Peyer's patch (tissue), 4 donors: ENCODE results near the gene CKAP2L.

ENCODE experiments used
- CTCF ChIP-seq, 6 experiments: fragments of 450-650 bp in 4 of 6; fragments of 200-600 bp in 2 of 6; sonication (generic) in 1 of 6; IDR thresholded peaks; one replicate each; pipeline ENCODE4 v1.5.1; 2017 to 2019; ENCODE audit warnings: antibody characterized with exemption in 6 of 6, mild to moderate bottlenecking in 3 of 6, moderate library complexity in 1 of 6
- POLR2A ChIP-seq, 2 donors: fragments of 450-650 bp; IDR thresholded peaks; one replicate each; pipeline ENCODE4 v1.5.1; 2017; ENCODE audit warnings: antibody characterized with exemption in 2 of 2, mild to moderate bottlenecking in 2 of 2, moderate library complexity in 2 of 2

DNA sequence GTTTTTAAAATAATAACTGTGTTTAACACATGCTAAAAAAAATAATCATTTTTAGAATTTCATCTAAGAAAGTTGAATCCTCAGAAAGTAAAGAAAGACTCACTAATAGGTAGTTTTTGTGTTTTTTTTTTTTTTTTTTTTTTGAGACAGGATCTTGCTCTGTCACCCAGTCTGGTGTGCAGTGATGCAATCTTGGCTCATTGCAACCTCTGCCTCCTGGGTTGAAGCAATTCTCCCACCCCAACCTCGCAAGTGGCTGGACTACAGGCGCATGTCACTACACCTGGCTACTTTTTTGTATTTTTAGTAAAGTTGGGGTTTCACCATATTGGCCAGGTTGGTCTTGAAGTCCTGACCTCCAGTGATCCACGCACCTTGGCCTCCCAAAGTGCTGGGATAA lies 7.1 kb downstream of the CKAP2L start:
- no peak for TF ChIP-seq CTCF (IDR thresholded peaks at IDR 0.05)
- TF ChIP-seq POLR2A (IDR thresholded peaks at IDR 0.05), result no peak
